HEK293 (cell line): ENCODE data around the gene IL1B.

Experiments used
- CTCF ChIP-seq: fragments of 450-650 bp; formaldehyde crosslinking; IDR thresholded peaks from 2 replicates; pipeline ENCODE4 v1.5.1; 2016; ENCODE audit warnings: missing biosample characterization, missing genetic modification characterization
- ZBTB7A ChIP-seq: fragments of 450-650 bp; formaldehyde crosslinking; IDR thresholded peaks from 2 replicates; pipeline ENCODE4 v1.5.1; 2016; ENCODE audit warnings: low read depth, missing biosample characterization, missing genetic modification characterization
- TF ChIP-seq, protein P1 (sequence below): fragments of 450-650 bp; formaldehyde crosslinking; IDR thresholded peaks from 2 replicates; pipeline ENCODE4 v1.5.1; 2016; ENCODE audit warnings: missing biosample characterization, missing genetic modification characterization, low read depth

- TF ChIP-seq, protein P1, sequence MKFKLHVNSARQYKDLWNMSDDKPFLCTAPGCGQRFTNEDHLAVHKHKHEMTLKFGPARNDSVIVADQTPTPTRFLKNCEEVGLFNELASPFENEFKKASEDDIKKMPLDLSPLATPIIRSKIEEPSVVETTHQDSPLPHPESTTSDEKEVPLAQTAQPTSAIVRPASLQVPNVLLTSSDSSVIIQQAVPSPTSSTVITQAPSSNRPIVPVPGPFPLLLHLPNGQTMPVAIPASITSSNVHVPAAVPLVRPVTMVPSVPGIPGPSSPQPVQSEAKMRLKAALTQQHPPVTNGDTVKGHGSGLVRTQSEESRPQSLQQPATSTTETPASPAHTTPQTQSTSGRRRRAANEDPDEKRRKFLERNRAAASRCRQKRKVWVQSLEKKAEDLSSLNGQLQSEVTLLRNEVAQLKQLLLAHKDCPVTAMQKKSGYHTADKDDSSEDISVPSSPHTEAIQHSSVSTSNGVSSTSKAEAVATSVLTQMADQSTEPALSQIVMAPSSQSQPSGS: no peak
- TF ChIP-seq ZBTB7A (tag by site-specific recombination): no peak
- no peak for TF ChIP-seq CTCF
Observed at GRCh38 chr2:112834396-112835037, 2.1 kb downstream of the IL1B start.
